Upper lobe of right lung (tissue), 1 donor: Measurements from ENCODE around the gene TOPBP1. TPM values are rescaled to one million over a fixed set of nuclear protein-coding genes. Genes with fewer than 3 reads are reported as not detected.

Experiments
- ATAC-seq: fragments of 200-7000 bp; cut with Tn5 transposase; one replicate; pipeline ENCODE4 v1.9.1; 2020; ENCODE audit warnings: mild to moderate bottlenecking, moderate library complexity
- DNase-seq: peaks from one replicate; pipeline ENCODE4 v3.0.0-alpha.2; 2020
- H3K27ac ChIP-seq: fragments of 200-600 bp; one replicate; pipeline ENCODE4 v1.8.0; 2022
- H3K27me3 ChIP-seq: fragments of 200-600 bp; one replicate; pipeline ENCODE4 v1.8.0; 2022; ENCODE audit warnings: mild to moderate bottlenecking
- H3K36me3 ChIP-seq: fragments of 200-600 bp; one replicate; pipeline ENCODE4 v1.8.0; 2022
- H3K4me1 ChIP-seq: fragments of 200-600 bp; one replicate; pipeline ENCODE4 v1.8.0; 2022
- H3K4me3 ChIP-seq: fragments of 200-600 bp; one replicate; pipeline ENCODE4 v1.8.0; 2022; ENCODE audit warnings: mild to moderate bottlenecking
- H3K9me3 ChIP-seq: fragments of 200-600 bp; one replicate; pipeline ENCODE4 v1.8.0; 2022
- intact Hi-C: fragments of 100-400 bp; cut with DNase I; formaldehyde crosslinking; loops from one replicate; pipeline ENCODE4 v1.11.0; 2022
- total RNA-seq: library from RNA; stranded (reverse); fragmentation: NEBNext Ultra II Directional; extraction: Animal tissue kit (Norgen Biotek cat#: 25700); gene quantifications from one replicate; pipeline ENCODE4 v1.2.1, GENCODE V29; 2021
- TF ChIP-seq, protein P1 (sequence below): fragments of 200-600 bp; IDR thresholded peaks from one replicate; pipeline ENCODE4 v1.8.0; 2022; ENCODE audit warnings: antibody characterized with exemption
- donor health status: DM: no; HTN: yes; CAD: no; lungs with severe emphysema.

Gene TOPBP1
- total RNA-seq, 1 donor from 2014 or later = 18.1 TPM

DNA sequence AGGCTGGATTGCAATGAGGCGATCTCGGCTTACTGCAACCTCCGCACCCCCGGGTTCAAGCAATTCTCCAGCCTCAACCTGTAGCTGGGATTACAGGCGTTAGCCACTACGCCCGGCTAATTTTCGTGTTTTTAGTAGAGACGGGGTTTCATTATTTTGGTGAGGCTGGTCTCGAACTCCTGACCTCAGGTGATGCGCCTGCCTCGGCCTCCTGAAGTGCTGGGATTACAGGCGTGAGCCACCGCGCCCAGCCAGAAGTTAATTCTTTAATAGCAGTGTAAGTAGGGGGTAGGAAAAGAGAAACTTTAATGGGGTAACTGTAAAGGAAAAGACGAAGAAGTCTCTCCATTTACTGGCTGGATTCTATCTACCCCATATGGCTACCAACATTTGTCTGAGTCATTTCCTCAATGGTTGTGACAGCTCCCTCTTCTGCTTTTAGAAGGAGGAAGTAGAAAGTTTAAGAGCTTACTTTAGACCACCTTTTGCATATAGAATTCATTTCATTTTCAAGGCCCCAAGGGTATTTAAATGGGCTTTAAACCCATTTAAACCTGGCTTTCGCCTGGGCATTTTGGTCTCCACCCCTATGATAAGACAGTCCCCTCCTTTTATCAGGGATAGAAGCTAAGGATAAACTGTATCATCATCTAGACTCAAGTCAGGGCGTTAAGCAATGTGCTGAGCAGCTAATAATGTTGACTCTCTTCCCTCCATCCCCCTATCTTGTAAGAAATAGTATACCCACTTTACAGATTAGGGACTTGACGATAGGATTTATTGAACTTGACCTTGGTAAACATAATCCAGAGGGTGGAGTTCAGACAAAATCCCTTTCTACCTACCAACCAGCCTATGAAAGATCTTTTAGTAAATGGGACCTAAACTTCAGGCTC is 89.3 kb downstream of the TOPBP1 start:
- peaks cover 42% of the 10 kb centered on the region for H3K4me1 ChIP-seq
- TF ChIP-seq, protein P1, sequence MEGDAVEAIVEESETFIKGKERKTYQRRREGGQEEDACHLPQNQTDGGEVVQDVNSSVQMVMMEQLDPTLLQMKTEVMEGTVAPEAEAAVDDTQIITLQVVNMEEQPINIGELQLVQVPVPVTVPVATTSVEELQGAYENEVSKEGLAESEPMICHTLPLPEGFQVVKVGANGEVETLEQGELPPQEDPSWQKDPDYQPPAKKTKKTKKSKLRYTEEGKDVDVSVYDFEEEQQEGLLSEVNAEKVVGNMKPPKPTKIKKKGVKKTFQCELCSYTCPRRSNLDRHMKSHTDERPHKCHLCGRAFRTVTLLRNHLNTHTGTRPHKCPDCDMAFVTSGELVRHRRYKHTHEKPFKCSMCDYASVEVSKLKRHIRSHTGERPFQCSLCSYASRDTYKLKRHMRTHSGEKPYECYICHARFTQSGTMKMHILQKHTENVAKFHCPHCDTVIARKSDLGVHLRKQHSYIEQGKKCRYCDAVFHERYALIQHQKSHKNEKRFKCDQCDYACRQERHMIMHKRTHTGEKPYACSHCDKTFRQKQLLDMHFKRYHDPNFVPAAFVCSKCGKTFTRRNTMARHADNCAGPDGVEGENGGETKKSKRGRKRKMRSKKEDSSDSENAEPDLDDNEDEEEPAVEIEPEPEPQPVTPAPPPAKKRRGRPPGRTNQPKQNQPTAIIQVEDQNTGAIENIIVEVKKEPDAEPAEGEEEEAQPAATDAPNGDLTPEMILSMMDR = no peak
- H3K27ac ChIP-seq = peak overlapping the region; percentile 90
- no peaks in the 10 kb centered on the region for H3K9me3 ChIP-seq
- DNase-seq = no peak
- no peaks in the 10 kb centered on the region for H3K27me3 ChIP-seq
- peak overlapping the region; percentile 35 for H3K4me3 ChIP-seq
- intact Hi-C loops = no loop called here
- peaks cover 21% of the 10 kb centered on the region for H3K36me3 ChIP-seq
- no peak for ATAC-seq

GRCh38 chr3:133570937-133571320 is 90.8 kb downstream of the TOPBP1 start:
- peak overlapping the region; percentile 56 for H3K27ac ChIP-seq
- TF ChIP-seq, protein P1 = no peak
- no peaks in the 10 kb centered on the region for H3K27me3 ChIP-seq
- peaks cover 29% of the 10 kb centered on the region for H3K4me1 ChIP-seq
- no peaks in the 10 kb centered on the region for H3K9me3 ChIP-seq
- ATAC-seq = no peak
- no peak for DNase-seq
- intact Hi-C loops = no loop called here
- H3K4me3 ChIP-seq = no peak overlapping the region
- H3K36me3 ChIP-seq = peaks cover 11% of the 10 kb centered on the region

DNA sequence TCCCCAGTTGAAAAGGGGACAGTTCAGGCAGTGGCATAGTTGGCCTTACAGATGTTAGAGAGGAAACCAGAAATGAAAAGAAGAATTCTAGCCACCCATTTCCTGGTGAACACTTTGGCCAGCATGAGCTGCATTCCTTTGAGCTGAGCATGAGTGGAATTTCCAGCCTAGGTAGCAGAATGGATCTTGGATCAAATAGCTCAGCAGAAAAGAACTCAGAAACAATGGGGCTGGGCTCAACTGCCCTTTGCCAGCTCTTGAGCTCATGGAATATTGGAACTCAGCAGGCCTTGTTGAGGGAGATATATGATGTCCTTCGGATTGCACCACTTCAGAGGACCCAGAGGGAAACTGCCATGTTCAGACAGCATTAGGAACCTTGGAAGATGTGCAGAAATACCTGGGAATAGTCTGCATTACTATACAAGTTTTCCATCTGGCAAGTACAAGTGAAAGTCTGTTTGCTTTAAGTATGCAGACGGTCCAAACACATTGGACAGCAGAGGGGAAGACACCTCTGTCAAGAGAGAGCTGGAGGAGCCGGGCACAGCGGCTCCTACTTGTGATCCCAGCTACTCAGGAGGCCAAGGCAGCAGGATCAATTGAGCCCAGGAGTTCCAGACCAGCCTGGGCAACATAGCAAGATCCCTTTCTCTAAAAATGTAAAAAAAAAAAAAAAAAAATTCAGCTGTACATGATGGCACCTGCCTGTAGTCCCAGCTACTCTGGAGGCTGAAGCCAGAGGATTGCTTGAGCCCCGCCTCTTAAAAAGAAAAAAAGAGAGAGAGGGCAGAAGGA is 91.4 kb downstream of the TOPBP1 start:
- Histone ChIP-seq H3K4me3 (no peak overlapping the region), H3K27ac (peak overlapping the region; percentile 56), H3K36me3 (peaks cover 5% of the 10 kb centered on the region), H3K4me1 (peaks cover 23% of the 10 kb centered on the region), H3K27me3 (no peaks in the 10 kb centered on the region), H3K9me3 (no peaks in the 10 kb centered on the region)
- intact Hi-C loops = no loop called here
- TF ChIP-seq, protein P1 = no peak
- DNase-seq (no peak), ATAC-seq (no peak)

DNA sequence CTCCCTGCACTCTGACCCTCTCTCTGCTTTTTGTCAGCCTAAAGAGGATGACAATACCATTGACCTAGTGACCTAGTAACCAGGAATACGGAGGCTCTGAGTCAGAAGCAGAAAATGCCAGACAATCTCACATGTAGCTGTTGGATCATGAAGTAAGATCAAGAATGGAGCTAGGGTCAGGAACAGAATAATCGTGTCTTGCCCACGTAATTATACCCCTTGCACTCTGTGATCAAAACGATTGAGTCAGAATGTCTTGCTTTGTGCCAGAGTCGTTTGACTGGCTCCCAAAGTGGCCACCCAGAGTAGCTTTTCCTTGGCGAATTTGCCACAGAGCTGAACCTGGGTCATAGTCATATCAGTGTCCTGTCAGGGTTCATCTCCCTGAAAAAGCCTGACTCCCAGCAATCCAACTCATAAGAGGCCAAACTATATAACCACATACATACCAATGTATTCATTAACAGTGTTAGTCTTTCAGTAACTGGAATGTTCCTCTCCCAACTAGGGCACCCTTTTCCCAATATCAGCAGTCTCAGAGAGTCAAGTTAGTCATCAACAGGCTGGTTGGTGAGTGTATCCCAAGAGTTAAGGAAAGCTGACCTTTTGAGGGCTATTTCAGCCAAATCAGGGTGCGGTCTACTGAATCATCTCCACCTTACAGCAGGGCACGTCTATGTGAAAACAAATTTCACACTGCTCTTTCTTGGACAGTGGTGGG is 93.3 kb downstream of the TOPBP1 start:
- Histone ChIP-seq H3K27me3 (no peaks in the 10 kb centered on the region), H3K27ac (no peak overlapping the region), H3K36me3 (no peaks in the 10 kb centered on the region), H3K9me3 (no peaks in the 10 kb centered on the region), H3K4me1 (peaks cover 20% of the 10 kb centered on the region), H3K4me3 (no peak overlapping the region)
- no peak for DNase-seq
- TF ChIP-seq, protein P1 = no peak
- ATAC-seq = no peak
- intact Hi-C loops = no loop called here

- no peak for DNase-seq
- intact Hi-C loops = no loop called here
- Histone ChIP-seq H3K36me3 (no peaks in the 10 kb centered on the region), H3K4me1 (no peaks in the 10 kb centered on the region), H3K4me3 (no peak overlapping the region), H3K27me3 (no peaks in the 10 kb centered on the region), H3K9me3 (no peaks in the 10 kb centered on the region), H3K27ac (no peak overlapping the region)
- TF ChIP-seq, protein P1 = no peak
- ATAC-seq = no peak
Measured at GRCh38 chr3:133563816-133564215, 97.9 kb downstream of the TOPBP1 start.
